GM12878 (cell line): ENCODE data around the gene NCAPH2. TPM values are rescaled to one million over a fixed set of nuclear protein-coding genes. Genes with fewer than 3 reads are reported as not detected.

Experiments used
- ASH2L ChIP-seq: fragments of 300-600, 200-600 bp; sonication (generic); IDR thresholded peaks from 2 replicates; pipeline ENCODE4 v1.6.1; 2017; ENCODE audit warnings: low read depth, mild to moderate bottlenecking, borderline replicate concordance
- BACH1 ChIP-seq: fragments of 450-650 bp; IDR thresholded peaks from 2 replicates; pipeline ENCODE4 v1.6.1; 2017; ENCODE audit warnings: mild to moderate bottlenecking, borderline replicate concordance
- CHD4 ChIP-seq: fragments of 200-600 bp; sonication (generic); IDR thresholded peaks from 2 replicates; pipeline ENCODE4 v1.6.1; 2016; ENCODE audit warnings: mild to moderate bottlenecking
- EED ChIP-seq: sonication (generic); IDR thresholded peaks from 2 replicates; pipeline ENCODE4 v1.6.1; 2016; ENCODE audit warnings: antibody characterized with exemption, low read depth
- HDAC6 ChIP-seq: fragments of 200-600 bp; sonication (generic); IDR thresholded peaks from one replicate; pipeline ENCODE4 v1.8.0; 2017; ENCODE audit warnings: antibody characterized with exemption; ENCODE audit not compliant: unreplicated experiment
- HDGF ChIP-seq: fragments of 450-650 bp; IDR thresholded peaks from 2 replicates; pipeline ENCODE4 v1.6.1; 2016; ENCODE audit warnings: antibody characterized with exemption
- IRF5 ChIP-seq: fragments of 450-650 bp; IDR thresholded peaks from 2 replicates; pipeline ENCODE4 v1.6.1; 2017; ENCODE audit warnings: borderline replicate concordance
- KDM1A ChIP-seq: fragments of 200-600 bp; sonication (generic); IDR thresholded peaks from 2 replicates; pipeline ENCODE4 v1.6.1; 2016; ENCODE audit warnings: borderline replicate concordance
- MEF2A ChIP-seq: IDR thresholded peaks from 2 replicates; pipeline ENCODE4 v1.6.1; 2011; ENCODE audit warnings: low read depth, mild to moderate bottlenecking, low read length, moderate library complexity; ENCODE audit not compliant: insufficient read depth
- MLLT1 ChIP-seq: fragments of 450-650 bp; IDR thresholded peaks from 2 replicates; pipeline ENCODE4 v1.6.1; 2016; ENCODE audit warnings: mild to moderate bottlenecking
- MYB ChIP-seq: fragments of 150-350 bp; IDR thresholded peaks from 2 replicates; pipeline ENCODE4 v1.6.1; 2014; ENCODE audit warnings: mild to moderate bottlenecking, low read depth, low read length, borderline replicate concordance
- NBN ChIP-seq: fragments of 450-650 bp; IDR thresholded peaks from 2 replicates; pipeline ENCODE4 v1.6.1; 2016
- NFYA ChIP-seq: IDR thresholded peaks from 2 replicates; pipeline ENCODE4 v1.6.1; 2011; ENCODE audit warnings: low read depth, mild to moderate bottlenecking, low read length, improper control_type of control experiment, borderline replicate concordance
- PBX3 ChIP-seq: IDR thresholded peaks from 2 replicates; pipeline ENCODE4 v1.6.1; 2011; ENCODE audit warnings: mild to moderate bottlenecking, low read depth, low read length, moderate library complexity; ENCODE audit not compliant: insufficient replicate concordance
- POLR2A ChIP-seq: IDR thresholded peaks from 2 replicates; pipeline ENCODE4 v1.6.1; 2011; ENCODE audit warnings: low read depth, mild to moderate bottlenecking, low read length
- RAD51 ChIP-seq: fragments of 450-650 bp; IDR thresholded peaks from 2 replicates; pipeline ENCODE4 v1.6.1; 2016; ENCODE audit warnings: moderate library complexity, mild to moderate bottlenecking, inconsistent platforms
- RB1 ChIP-seq: fragments of 450-650 bp; formaldehyde crosslinking; IDR thresholded peaks from 2 replicates; pipeline ENCODE4 v1.6.1; 2017; ENCODE audit warnings: mild to moderate bottlenecking, borderline replicate concordance
- RBBP5 ChIP-seq: fragments of 200-600 bp; sonication (generic); conservative IDR thresholded peaks from 2 replicates; pipeline ENCODE4 v1.6.1; 2016
- RCOR1 ChIP-seq: conservative IDR thresholded peaks from 2 replicates; pipeline ENCODE4 v1.6.1; 2012; ENCODE audit warnings: low read depth, low read length, improper control_type of control experiment
- SMC3 ChIP-seq: IDR thresholded peaks from 2 replicates; pipeline ENCODE4 v1.6.1; 2011; ENCODE audit warnings: low read length, improper control_type of control experiment, borderline replicate concordance
- TARDBP ChIP-seq: IDR thresholded peaks from 2 replicates; pipeline ENCODE4 v1.6.1; 2016; ENCODE audit warnings: borderline replicate concordance
- TCF7 ChIP-seq: IDR thresholded peaks from 2 replicates; pipeline ENCODE4 v1.6.1; 2014; ENCODE audit warnings: antibody characterized with exemption, borderline replicate concordance
- ZNF207 ChIP-seq: fragments of 450-650 bp; IDR thresholded peaks from 2 replicates; pipeline ENCODE4 v1.6.1; 2014; ENCODE audit warnings: antibody characterized with exemption, mild to moderate bottlenecking, borderline replicate concordance
- polyA plus RNA-seq, 11 experiments: library from polyadenylated mRNA; depleted of rRNA in 4 of 11; unstranded in 6 of 11; stranded (reverse) in 5 of 11; fragments of >200 nt; fragmentation: Nextera tagmentation in 4 of 11; fragmentation: Illumina TruSeq in 1 of 11; extraction: Ambion mirVana in 4 of 11; extraction: Trizol in 1 of 11; gene quantifications; 1 replicate in 1 of 11; 2 replicates in 10 of 11; pipeline versions ENCODE4 v1.2.1 to v1.2.3, GENCODE V29; 2011 to 2016; ENCODE audit warnings: inconsistent platforms in 2 of 11, missing spikeins in 2 of 11, low read depth in 1 of 11
- total RNA-seq, 4 experiments: library from RNA; depleted of rRNA in 3 of 4; stranded (reverse); fragments of >200 nt in 3 of 4; fragmentation: Illumina TruSeq in 1 of 4; extraction: Trizol in 1 of 4; gene quantifications; 2 replicates each; pipeline versions ENCODE4 v1.2.1 to v1.2.3, GENCODE V29; 2013 to 2021
- TF ChIP-seq, protein P1 (sequence below): fragments of 450-650 bp; IDR thresholded peaks from 2 replicates; pipeline ENCODE4 v1.6.1; 2014; ENCODE audit warnings: mild to moderate bottlenecking

NCAPH2 gene
- total and polyA plus RNA-seq, 10 of the 15 experiments (the other 5 are each of a cell fraction or from before 2014, with no cell fraction given) = 5.0 to 110 (median 59.9) TPM

GRCh38 chr22:50562523-50563412 lies 54.7 kb downstream of the NCAPH2 start, which contains the start of gene SYCE3 (continued):
- TF ChIP-seq HDAC6 (no peak), NFYA (no peak), IRF5 (no peak), RAD51 (no peak), RB1 (peak; percentile 85; the same call in 1 of the 2 replicates), POLR2A (peak; percentile 66), CHD4 (no peak), RBBP5 (no peak), TARDBP (no peak), TCF7 (no peak), NBN (peak; percentile 46; the same call in 1 of the 2 replicates), HDGF (0 out of 2 replicates have a peak, but pooled peaks have one; percentile 51), MYB (no peak), BACH1 (no peak), MLLT1 (0 out of 2 replicates have a peak, but pooled peaks have one; percentile 40), RCOR1 (no peak), KDM1A (no peak), PBX3 (peak; percentile 41), SMC3 (peak; percentile 45; the same call in 1 of the 2 replicates), ZNF207 (no peak), MEF2A (no peak), ASH2L (no peak), EED (no peak)
- TF ChIP-seq, protein P1, sequence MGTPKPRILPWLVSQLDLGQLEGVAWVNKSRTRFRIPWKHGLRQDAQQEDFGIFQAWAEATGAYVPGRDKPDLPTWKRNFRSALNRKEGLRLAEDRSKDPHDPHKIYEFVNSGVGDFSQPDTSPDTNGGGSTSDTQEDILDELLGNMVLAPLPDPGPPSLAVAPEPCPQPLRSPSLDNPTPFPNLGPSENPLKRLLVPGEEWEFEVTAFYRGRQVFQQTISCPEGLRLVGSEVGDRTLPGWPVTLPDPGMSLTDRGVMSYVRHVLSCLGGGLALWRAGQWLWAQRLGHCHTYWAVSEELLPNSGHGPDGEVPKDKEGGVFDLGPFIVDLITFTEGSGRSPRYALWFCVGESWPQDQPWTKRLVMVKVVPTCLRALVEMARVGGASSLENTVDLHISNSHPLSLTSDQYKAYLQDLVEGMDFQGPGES = no peak
